GDM1 (cell line): ENCODE results near the gene PLAU.
"Not testable (repeated sequence)": the region's sequence is repeated elsewhere in the genome, so short reads cannot be mapped to it uniquely, and the experiment has no call there.

Experiments
- DNase-seq: peaks from one replicate; lab custom pipeline; 2025; lab: John Stamatoyannopoulos, UW

PLAU gene

DNA sequence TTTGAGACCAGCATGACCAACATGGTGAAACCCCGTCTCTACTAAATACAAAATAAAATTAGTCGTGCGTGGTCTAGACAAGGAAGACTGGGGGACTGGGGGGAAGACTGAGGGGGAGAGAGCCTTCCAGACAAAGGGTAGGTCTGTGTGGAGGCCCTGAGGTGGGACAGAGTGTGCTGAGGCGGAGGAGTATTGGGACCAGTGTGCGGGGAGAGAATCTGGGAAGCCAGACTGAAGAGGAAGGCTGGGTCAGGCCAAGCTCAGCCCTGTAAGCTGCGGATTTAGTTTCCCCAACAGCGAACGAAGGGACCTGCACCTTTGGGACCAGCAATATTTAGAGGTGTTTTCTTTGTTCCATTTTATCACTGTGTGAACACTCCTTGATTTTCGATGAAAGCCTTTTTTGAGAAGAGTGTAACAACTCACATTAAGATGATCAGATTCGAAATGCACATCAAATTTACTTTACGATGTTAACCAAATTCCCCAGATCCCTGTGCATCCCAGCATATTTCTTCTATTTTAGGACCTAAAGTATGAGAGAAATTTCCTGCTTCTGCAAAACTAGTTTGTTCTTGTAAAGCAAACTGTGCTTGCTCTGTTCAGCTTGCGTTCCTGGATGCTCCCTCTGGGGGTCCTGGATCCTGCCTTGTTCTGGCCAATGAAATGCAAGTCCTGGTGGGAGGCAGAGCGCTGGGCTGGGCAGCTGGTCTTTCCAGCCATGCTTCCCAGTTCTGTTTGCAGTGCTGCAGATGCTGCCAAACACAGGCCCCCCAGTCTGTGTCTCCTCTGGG lies 39.4 kb downstream of the PLAU start:
- DNase-seq = no peak

DNA sequence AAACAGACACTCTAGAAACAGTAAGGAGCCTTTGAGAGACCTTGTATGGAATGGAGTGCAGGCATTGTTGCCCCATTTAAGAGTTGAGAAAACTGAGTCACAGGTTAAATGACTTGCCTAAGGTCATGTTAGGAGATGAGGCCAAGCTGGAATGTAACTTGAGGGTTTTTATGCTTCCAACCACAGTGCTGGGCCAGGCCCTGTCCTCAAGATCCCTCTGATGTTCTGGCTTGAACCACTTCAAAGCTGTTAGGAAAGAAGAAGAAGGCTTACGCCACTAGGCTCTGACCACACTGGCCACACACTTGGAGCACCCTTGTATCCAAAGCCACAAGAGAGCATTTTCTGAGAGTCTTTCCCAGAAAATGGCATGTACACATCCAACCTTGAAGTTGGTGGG lies 42.7 kb downstream of the PLAU start:
- DNase-seq = no peak

DNA sequence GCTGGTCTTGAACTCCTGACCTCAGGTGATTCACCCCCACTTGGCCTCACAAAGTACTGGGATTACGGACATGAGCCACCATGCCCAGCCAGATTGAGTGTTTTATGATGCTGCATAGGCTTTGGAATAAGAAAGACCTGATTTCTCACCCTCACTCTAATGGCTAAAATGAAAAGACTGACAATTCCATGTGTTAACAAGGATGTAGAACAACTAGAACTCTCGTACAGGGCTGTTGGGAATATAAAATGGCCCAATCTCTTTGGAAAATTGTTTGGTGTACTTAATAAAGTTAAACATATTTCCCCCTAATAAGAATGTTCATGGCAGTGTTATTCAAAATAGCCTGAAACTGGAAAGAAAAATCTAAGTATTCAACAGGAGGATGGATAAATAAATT lies 43.8 kb downstream of the PLAU start:
- no peak for DNase-seq

DNA sequence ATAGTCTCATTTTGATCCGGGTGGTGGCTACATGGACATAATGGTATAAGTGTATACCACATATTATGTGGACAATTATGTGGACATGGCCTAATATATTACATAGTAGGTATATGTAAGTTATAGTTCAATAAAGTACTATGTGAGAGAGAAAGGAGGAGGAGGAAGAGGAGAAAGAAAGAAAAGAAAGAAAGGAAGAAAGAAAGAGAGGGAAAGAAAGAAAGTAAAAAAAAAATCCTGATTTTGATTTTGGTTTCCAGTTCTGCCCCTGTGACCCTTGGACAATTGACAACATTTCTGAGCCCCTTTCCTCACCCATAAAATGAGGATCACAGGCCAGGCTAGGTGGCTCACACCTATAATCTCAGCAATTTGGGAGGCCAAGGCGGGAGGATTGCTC lies 44.8 kb downstream of the PLAU start:
- DNase-seq = no peak

DNA sequence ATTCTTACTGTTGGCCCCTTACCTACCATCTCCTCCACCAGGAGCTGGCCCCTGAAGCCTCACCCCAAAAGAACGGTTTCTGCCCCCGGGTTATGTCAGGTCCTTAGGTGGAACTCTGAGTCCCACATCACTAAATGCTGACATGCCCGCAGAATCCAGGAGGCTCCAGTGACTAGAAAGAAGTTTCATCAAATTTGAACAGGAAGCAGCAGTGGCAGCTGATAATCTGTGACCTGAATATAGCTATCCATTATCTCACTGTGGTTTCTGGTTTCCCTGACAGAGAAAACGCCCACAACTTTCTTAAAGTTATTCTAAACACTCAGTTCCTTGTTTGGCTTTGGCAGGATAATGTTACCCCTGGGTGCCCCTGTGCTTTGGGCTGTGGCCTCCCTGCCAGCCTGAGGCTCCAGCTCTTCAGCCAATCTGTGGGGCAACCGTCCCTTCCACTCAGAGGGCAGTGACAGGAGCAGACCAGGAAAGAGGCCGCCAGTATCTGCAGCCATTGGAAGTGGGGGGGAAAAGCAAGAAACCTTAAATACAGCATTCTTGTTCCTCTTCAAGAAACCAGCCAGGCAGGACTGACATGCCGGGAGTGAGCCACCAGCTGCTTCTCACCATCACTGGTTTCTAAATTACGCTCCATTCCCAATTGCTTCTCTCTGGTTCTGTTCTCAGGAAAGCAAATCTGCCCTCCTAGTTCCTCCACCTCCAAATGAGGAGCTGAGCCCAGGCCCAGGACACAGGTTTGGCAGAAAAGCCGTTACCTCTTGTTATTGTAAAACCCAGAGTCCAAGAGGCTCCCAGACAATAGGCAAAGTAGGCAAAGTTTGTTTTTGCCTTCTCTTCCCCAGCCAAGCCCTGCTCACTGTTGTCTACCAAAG lies 45.8 kb downstream of the PLAU start:
- DNase-seq = peak; percentile 87

DNA sequence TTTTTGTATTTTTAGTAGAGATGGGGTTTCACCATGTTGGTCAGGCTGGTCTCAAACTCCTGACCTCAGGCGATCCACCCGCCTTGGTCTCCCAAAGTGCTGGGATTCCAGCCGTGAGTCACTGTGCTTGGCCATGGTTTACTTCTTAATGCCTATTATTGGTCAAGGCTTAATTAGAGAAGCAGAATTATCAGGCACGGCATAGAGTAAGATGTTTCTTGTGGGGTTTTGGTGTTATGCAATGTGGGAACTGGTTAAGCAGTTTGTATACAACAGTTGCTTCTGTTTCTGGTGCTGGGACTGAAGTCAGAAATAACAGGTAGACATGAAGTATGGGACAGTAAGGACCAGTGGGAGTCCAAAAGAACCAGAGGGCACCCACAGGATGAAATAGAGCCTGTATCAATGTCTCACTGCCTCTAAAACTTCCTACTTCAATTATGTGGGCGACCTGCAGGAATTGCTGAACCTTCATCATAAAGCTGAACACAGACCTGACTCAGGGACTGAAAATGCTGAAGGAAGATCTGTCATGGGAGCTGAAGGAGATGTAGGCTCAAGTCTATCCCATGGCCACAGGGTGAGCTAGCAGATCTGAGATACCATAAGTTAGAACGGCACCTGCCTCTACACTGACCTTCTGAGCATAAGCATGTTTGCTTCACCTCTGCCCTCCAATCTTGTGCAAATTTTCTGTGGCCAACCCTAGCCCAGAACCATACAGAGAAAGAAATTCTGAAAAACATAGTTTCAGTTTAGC lies 48.7 kb downstream of the PLAU start:
- DNase-seq = no peak

DNA sequence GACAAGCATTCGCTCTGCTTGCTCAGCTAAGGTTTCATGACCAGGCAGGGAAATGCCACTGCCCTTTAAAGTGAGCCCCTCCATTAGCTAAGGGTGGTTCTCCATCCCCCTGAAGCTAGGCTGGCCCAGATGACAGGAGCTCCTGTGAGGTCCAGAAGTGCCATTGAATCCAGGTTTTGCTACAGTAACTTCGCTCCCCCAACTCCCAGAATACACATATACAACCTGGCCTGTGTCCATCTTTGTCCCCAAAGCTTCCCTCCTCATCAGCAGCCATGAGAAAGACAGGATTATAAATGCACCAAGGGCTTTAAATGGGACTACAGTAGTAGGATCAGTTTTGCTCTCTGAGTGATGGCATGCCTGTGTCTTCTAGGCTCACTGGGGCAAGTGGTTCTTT lies 51.5 kb downstream of the PLAU start:
- DNase-seq = no peak

DNA sequence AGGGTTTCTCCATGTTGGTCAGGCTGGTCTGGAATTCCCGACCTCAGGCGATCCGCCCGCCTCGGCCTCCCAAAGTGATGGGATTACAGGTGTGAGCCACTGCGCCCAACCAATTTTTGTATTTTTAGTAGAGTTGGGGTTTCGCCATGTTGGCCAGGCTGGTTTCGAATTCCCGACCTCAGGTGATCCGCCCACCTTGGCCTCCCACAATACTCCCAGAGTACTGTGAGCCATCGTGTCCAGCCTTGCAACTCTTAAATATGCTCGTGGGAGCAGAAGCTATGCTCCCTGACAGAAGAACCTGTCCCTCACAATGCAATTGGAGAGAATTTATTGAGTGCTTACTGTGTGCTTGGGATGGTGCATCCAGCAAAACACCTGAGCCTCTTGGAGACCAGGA lies 52.6 kb downstream of the PLAU start:
- DNase-seq = not testable (repeated sequence)

DNA sequence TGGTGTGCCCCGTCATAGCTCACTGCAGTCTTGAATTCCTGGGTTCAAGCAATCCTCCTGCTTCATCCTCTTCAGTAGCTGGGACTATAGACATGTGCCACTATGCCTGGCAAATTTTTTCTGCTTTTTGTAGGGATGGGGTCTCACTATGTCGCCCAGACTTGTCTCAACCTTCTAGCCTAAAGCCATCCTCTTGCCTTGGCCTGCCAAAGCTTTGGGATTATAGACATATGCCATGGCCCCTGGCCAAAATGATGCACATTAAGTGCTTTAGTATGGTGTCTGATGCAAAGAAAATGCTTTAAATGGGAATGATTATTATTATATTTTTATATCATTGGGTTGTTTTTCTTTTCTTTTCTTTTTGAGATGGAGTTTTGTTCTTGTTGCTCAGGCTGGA lies 53.8 kb downstream of the PLAU start:
- no peak for DNase-seq

DNA sequence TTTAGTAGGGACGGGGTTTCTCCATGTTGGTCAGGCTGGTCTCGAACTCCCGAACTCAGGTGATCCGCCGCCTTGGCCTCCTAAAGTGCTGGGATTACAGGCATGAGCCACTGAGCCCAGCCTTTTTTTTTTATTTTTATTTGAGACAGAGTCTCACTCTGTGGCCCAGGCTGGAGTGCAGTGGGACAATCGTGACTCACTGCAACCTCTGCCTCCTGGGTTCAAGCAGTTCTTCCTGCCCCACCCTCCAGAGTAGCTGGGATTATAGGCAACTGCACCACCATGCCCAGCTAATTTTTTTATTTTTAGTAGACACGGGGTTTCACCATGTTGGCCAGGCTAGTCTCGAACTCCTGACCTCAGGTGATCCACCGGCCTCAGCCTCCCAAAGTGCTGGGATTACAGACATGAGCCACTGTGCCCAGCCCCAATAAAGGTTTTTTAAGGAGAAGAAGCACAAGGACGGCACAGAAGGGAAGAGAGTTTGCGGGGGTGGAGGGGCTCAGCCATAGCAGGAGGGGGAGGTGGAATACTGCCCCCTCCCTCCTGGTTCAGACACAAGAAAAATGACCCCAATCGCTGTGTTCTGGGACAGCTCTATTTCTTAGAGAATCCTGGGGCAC lies 54.4 kb downstream of the PLAU start:
- DNase-seq = not testable (repeated sequence)

DNA sequence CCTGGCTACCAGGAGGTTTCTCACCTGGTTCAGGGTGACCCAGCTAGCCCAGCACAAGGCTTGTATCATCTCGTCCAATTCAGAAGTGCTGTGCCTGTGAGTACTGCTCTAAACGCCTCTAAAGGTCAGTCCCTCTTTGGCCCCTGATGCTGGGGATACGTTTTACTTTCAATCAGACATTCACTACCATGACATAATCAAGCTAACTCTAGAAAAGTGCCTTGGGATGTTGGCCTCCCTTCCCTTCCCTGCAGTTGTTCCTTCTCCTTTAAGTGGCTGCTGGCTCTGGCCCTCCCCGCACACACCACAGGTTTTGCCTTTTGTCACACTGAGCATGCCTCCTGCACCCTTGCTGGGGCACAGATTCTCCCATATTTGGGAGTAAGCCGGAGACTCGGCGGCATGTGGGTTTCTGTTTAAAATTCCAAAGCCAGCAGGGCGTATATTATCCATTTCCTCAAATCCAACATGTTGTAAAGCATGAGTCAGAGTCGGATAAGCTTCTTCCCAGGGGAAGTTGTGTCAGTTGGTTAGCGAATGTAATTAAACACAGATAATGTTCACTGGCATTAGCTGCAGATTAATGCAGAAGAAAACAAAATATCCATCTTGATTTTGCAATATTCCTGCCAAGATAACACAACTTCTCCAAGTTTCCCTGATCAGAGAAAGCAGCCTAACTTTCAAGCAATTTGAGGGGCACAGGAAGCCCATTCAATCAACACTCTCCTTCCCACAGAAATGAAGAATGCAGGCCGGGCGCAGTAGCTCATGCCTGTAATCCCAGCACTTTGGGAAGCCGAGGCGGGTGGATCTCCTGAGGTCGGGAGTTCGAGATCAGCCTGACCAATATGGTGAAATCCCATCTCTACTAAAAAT lies 55.2 kb downstream of the PLAU start:
- no peak for DNase-seq

DNA sequence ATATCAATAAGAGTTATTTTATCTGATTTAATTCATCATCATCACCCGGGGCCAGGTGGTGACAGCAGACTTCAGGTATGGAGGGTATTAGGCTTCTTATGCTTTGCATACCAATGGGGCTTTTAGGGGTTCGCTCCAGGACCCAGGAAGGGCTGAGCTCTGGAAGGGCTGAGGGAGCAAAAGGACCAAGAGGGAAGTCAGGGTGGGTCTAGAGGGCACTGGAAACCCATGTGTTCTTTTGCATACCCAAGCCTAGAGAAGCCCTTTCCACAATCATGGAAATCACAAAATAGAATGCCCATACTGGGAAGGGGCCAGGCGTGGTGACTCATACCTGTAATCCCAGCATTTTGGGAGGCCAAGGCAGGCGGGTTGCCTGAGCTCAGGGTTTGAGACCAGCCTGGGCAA lies 56.1 kb downstream of the PLAU start:
- DNase-seq = no peak
